ENCODE data around the gene TRIM23.

- TF ChIP-seq YY1 (IDR thresholded peaks at IDR 0.05; ENCODE audit: insufficient read depth, insufficient read length) (no peak), ZNF274 (IDR thresholded peaks at IDR 0.05; ENCODE audit: low read depth, low read length) (no peak)
Measured at GRCh38 chr5:65624025-65624570, at the start of gene TRIM23.

Measured in NT2/D1 (cell line).